Panc1 (cell line): ENCODE measurements around the gene FOXI3.

Experiments
- POLR2AphosphoS5 ChIP-seq: IDR thresholded peaks from 2 replicates; pipeline ENCODE4 v1.6.1; 2012; ENCODE audit warnings: mild to moderate bottlenecking, low read depth, low read length, moderate library complexity
- SIN3A ChIP-seq: IDR thresholded peaks from 2 replicates; pipeline ENCODE4 v1.6.1; 2012; ENCODE audit warnings: low read depth, mild to moderate bottlenecking, low read length, moderate library complexity, borderline replicate concordance; ENCODE audit not compliant: insufficient read depth
- TF ChIP-seq, protein P1 (sequence below): fragments of 450-650 bp; IDR thresholded peaks from 2 replicates; pipeline ENCODE4 v1.5.1; 2017; ENCODE audit warnings: mild to moderate bottlenecking
- TF ChIP-seq, protein P2 (sequence below), 2 experiments: IDR thresholded peaks; 2 replicates each; pipeline ENCODE4 v1.6.1; 2011 to 2012; ENCODE audit warnings: low read depth in 2 of 2, control low read depth in 1 of 2, low read length in 1 of 2, mild to moderate bottlenecking in 1 of 2, moderate library complexity in 1 of 2; ENCODE audit not compliant: insufficient read depth in 1 of 2

DNA sequence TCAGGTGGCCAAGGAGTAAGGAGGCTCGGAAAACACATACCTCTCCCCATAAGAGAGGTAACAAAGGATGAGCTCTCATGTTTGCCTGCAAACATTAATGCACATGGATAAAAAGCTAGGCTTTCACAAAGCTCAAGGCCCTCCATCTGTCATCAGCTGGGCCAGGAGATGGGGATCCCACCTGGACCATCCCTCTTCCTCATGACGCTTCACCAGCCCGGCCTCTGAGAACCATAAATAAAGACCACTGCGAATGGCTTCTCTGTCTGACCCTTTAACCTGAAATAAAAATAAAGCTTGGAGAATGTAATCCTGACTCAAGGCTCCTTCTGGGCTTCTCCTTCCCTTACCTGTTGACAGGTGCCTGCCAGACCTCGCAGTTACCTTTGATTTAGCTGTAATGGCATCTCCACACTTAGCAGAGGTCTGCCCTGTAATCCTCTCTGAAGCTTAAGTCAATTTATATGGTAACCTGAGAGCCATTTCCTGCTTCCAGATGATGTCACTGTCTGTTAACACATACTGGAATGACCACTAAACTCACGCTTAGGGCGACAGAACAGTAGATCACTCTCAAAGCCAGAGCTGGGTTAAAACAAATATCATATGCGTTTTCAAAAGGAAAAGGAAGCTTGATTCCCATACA, 29.3 kb upstream of the FOXI3 start:
- TF ChIP-seq, protein P1, sequence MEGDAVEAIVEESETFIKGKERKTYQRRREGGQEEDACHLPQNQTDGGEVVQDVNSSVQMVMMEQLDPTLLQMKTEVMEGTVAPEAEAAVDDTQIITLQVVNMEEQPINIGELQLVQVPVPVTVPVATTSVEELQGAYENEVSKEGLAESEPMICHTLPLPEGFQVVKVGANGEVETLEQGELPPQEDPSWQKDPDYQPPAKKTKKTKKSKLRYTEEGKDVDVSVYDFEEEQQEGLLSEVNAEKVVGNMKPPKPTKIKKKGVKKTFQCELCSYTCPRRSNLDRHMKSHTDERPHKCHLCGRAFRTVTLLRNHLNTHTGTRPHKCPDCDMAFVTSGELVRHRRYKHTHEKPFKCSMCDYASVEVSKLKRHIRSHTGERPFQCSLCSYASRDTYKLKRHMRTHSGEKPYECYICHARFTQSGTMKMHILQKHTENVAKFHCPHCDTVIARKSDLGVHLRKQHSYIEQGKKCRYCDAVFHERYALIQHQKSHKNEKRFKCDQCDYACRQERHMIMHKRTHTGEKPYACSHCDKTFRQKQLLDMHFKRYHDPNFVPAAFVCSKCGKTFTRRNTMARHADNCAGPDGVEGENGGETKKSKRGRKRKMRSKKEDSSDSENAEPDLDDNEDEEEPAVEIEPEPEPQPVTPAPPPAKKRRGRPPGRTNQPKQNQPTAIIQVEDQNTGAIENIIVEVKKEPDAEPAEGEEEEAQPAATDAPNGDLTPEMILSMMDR: no peak
- no peak for TF ChIP-seq POLR2AphosphoS5
- TF ChIP-seq SIN3A: no peak
- TF ChIP-seq, protein P2, sequence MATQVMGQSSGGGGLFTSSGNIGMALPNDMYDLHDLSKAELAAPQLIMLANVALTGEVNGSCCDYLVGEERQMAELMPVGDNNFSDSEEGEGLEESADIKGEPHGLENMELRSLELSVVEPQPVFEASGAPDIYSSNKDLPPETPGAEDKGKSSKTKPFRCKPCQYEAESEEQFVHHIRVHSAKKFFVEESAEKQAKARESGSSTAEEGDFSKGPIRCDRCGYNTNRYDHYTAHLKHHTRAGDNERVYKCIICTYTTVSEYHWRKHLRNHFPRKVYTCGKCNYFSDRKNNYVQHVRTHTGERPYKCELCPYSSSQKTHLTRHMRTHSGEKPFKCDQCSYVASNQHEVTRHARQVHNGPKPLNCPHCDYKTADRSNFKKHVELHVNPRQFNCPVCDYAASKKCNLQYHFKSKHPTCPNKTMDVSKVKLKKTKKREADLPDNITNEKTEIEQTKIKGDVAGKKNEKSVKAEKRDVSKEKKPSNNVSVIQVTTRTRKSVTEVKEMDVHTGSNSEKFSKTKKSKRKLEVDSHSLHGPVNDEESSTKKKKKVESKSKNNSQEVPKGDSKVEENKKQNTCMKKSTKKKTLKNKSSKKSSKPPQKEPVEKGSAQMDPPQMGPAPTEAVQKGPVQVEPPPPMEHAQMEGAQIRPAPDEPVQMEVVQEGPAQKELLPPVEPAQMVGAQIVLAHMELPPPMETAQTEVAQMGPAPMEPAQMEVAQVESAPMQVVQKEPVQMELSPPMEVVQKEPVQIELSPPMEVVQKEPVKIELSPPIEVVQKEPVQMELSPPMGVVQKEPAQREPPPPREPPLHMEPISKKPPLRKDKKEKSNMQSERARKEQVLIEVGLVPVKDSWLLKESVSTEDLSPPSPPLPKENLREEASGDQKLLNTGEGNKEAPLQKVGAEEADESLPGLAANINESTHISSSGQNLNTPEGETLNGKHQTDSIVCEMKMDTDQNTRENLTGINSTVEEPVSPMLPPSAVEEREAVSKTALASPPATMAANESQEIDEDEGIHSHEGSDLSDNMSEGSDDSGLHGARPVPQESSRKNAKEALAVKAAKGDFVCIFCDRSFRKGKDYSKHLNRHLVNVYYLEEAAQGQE (IDR thresholded peaks at IDR 0.05; ENCODE audit: insufficient read depth in 1 of 2, low read depth in 2 of 2, low read length in 1 of 2): no peak
